GDM1 (cell line): ENCODE measurements around the gene LCK.
A peak's percentile ranks its signal among the peaks of the same experiment; 100 is the strongest.

Source experiments
- DNase-seq: peaks from one replicate; lab custom pipeline; 2025; lab: John Stamatoyannopoulos, UW

Gene LCK

DNA sequence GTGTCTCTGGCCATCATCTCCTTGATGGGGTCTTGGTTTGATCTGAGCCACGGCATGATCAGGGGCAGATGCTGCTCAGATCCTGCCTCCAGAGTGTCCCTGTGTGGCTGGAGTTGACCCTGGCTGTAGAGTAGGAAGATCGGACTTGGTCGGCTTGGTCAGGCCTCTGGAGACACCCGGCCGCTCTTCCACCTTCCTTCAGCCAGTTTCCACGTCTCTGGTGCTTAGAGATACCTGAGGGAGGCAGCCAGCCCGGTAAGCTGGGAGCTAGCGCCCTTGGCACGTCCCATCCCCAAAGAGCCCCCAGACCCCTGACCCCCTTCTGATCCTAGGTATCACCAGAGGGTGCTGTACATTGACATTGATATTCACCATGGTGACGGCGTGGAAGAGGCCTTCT is 76.1 kb downstream of the LCK start:
- no peak for DNase-seq

GRCh38 chr1:32329931-32330466 is 78.9 kb downstream of the LCK start:
- no peak for DNase-seq

DNA sequence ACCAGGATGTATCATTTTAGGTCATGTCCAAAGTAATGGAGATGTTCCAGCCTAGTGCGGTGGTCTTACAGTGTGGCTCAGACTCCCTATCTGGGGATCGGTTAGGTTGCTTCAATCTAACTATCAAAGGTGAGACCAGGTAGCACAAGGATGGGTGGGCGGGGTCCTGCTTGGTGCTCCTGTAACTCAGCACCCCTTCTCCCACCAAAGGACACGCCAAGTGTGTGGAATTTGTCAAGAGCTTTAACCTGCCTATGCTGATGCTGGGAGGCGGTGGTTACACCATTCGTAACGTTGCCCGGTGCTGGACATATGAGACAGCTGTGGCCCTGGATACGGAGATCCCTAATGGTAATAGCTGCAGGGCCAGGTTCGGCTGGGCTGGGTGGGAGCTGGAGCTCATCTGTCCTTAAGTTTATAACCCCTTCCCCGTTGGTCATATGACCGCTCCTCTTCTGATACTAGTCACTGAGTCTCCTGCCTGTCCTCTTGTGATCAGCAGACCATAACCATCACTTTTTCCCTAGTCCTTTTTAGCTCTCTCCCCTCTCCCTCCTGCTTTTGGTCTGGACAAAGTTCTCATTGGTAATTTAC is 79.6 kb downstream of the LCK start:
- DNase-seq: no peak

DNA sequence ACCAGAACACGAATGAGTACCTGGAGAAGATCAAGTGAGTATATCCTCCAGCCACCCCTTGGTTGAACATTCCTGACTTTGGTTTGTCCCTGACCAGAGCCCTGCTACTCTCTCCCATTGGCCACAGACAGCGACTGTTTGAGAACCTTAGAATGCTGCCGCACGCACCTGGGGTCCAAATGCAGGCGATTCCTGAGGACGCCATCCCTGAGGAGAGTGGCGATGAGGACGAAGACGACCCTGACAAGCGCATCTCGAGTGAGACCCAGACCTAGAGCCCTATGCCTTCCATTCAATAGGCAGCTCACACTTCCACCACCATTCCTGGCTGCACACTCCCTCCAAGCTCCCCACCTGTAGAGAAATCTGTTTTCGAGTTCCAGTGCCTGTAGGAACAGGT is 80.5 kb downstream of the LCK start:
- no peak for DNase-seq

DNA sequence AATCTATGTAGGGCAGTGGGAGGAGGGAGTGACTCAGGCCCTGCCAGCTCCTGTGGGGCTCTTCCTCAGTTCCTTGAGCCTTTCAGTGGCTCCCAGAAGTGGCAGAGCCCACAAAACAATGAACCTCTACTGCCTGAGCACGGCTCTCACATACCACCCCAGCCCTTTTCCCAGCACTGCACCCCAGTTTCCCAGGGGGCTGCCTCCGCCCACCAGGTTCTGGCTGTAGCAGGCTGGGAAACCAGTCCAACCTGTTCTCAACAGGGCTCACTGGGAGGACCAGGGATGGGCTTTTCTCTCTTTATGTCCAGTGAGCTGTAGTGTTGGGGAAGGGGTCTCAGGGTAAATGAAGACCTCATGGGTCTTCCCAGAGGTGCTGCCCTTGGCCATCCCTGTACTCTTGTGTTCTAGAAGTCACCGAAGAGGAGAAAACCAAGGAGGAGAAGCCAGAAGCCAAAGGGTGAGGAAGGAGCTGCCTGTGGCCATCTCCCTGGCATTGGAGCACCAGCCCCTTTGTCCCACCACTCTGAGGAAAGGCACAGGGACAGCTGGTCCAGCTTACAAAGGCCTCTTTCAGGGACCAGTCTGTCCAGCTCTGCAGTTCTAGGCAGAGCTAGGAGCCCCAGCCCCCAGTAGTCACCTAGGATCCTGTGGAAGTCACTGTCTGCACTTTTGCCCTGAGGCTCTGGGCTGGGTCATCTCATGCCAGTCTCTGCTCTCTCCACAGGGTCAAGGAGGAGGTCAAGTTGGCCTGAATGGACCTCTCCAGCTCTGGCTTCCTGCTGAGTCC is 81.4 kb downstream of the LCK start:
- DNase-seq: no peak

GRCh38 chr1:32333251-32333963 is 82.3 kb downstream of the LCK start:
- DNase-seq: no peak

- no peak for DNase-seq
These were observed 83.3 kb downstream of the LCK start for GRCh38 chr1:32334274-32334861.

- peak; percentile 44 for DNase-seq
These were observed 83.9 kb downstream of the LCK start for GRCh38 chr1:32334864-32335534.

DNA sequence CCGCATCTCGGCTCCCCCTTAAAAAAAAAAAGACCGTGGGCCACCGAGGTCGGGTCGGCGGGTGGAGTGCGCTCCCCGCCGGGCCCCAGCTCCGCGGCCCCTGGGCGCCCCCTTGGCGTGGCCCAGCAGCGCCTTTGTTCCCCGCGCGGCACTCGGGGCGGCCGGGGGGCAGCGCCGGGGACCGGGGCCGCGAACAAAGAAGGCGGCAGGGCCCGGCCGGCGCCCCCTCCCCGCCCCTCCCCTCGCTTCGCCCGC is 84.4 kb downstream of the LCK start:
- DNase-seq: no peak
